H1 (cell line): ENCODE data around the gene C19orf47. TPM values are rescaled to one million over a fixed set of nuclear protein-coding genes. Genes with fewer than 3 reads are reported as not detected.

Experiments used
- CTCF ChIA-PET: fragments of 300-600 bp; sonication (Branson Sonifier 250); formaldehyde crosslinking; loops from one replicate; lab custom pipeline; 2021; ENCODE audit not compliant: partially characterized antibody; lab: Charles Lee
- POLR2A ChIA-PET: fragments of 300-600 bp; sonication (Branson Sonifier 250); formaldehyde crosslinking; loops from one replicate; lab custom pipeline; 2021; ENCODE audit warnings: inconsistent platforms; ENCODE audit not compliant: partially characterized antibody; lab: Charles Lee
- DNase-seq, 2 experiments: peaks; one replicate each; pipeline versions ENCODE4 v3.0.0 to v3.0.0-alpha.2; 2010 to 2022; ENCODE audit warnings: low spot score in 2 of 2, low read depth in 1 of 2, mixed read lengths in 1 of 2
- FAIRE-seq: peaks from 2 replicates; lab custom pipeline; 2011; peaks lifted over from hg19 to GRCh38; lab: Jason Lieb, UNC
- H2AFZ ChIP-seq: 2 replicates; pipeline ENCODE4 v1.8.1; 2012; ENCODE audit warnings: low read length, inconsistent platforms
- H2AK5ac ChIP-seq: 2 replicates; pipeline ENCODE4 v1.6.1; 2013; ENCODE audit warnings: low read depth, low read length
- H2BK120ac ChIP-seq: replicated peaks from 2 replicates; pipeline ENCODE3; 2013; ENCODE audit warnings: low read depth, low read length, inconsistent platforms
- H2BK12ac ChIP-seq: 2 replicates; pipeline ENCODE4 v1.6.1; 2013; ENCODE audit warnings: low read depth, low read length
- H2BK15ac ChIP-seq: 2 replicates; pipeline ENCODE4 v1.6.1; 2013; ENCODE audit warnings: low read length
- H2BK20ac ChIP-seq: 2 replicates; pipeline ENCODE4 v1.6.1; 2013; ENCODE audit warnings: low read length
- H2BK5ac ChIP-seq: 2 replicates; pipeline ENCODE4 v1.6.1; 2013; ENCODE audit warnings: low read depth, low read length
- H3K14ac ChIP-seq: 2 replicates; pipeline ENCODE4 v1.6.1; 2013; ENCODE audit warnings: inconsistent platforms; ENCODE audit not compliant: insufficient read length
- H3K18ac ChIP-seq: 2 replicates; pipeline ENCODE4 v1.6.1; 2013; ENCODE audit warnings: low read length; ENCODE audit errors: extremely low read depth
- H3K23ac ChIP-seq: 2 replicates; pipeline ENCODE4 v1.6.1; 2013; ENCODE audit warnings: inconsistent platforms; ENCODE audit not compliant: insufficient read length
- H3K23me2 ChIP-seq: 2 replicates; pipeline ENCODE4 v1.6.1; 2013; ENCODE audit warnings: low read depth, low read length
- H3K27ac ChIP-seq: 2 replicates; pipeline ENCODE4 v1.6.1; 2011; ENCODE audit warnings: low read depth, low read length, inconsistent platforms
- H3K27me3 ChIP-seq, 4 experiments: replicated peaks in 1 of 4; 1 replicate in 1 of 4; 2 replicates in 3 of 4; pipeline versions ENCODE4 v1.6.1 to v1.8.1; 2011 to 2013; ENCODE audit warnings: low read length in 3 of 4, mild to moderate bottlenecking in 3 of 4, inconsistent platforms in 2 of 4, mixed read lengths in 2 of 4, moderate library complexity in 1 of 4; ENCODE audit not compliant: control insufficient read depth in 3 of 4, insufficient read depth in 3 of 4; ENCODE audit errors: extremely low read depth in 1 of 4
- H3K36me3 ChIP-seq, 4 experiments: 2 replicates each; pipeline versions ENCODE4 v1.6.1 to v1.8.1; 2011 to 2013; ENCODE audit warnings: mild to moderate bottlenecking in 4 of 4, low read length in 3 of 4, moderate library complexity in 2 of 4, control low read depth in 1 of 4, inconsistent platforms in 1 of 4; ENCODE audit not compliant: insufficient read depth in 4 of 4, control insufficient read depth in 2 of 4
- H3K4ac ChIP-seq: replicated peaks from 2 replicates; pipeline ENCODE3; 2013; ENCODE audit warnings: low read length, low read depth, mixed read lengths, inconsistent platforms; ENCODE audit not compliant: insufficient read length
- H3K4me1 ChIP-seq, 4 experiments: replicated peaks in 1 of 4; 1 replicate in 1 of 4; 2 replicates in 3 of 4; pipeline versions ENCODE4 v1.6.1 to v1.8.1; 2011 to 2013; ENCODE audit warnings: low read length in 3 of 4, inconsistent platforms in 2 of 4, mixed read lengths in 1 of 4; ENCODE audit not compliant: insufficient read depth in 4 of 4, control insufficient read depth in 3 of 4
- H3K4me2 ChIP-seq, 2 experiments: 2 replicates each; pipeline versions ENCODE4 v1.6.1 to v1.8.1; 2011 to 2013; ENCODE audit warnings: low read depth in 2 of 2, low read length in 2 of 2, control low read depth in 1 of 2, inconsistent platforms in 1 of 2, mild to moderate bottlenecking in 1 of 2; ENCODE audit not compliant: insufficient read depth in 1 of 2
- H3K4me3 ChIP-seq, 4 experiments: fragments of 200-600, 300-600 bp in 1 of 4; sonication (generic), shearing (Covaris generic), sonication (Bioruptor Twin) in 1 of 4; 2 replicates each; pipeline versions ENCODE4 v1.5.1 to v1.8.1; 2011 to 2016; ENCODE audit warnings: low read length in 4 of 4, low read depth in 3 of 4, control low read depth in 2 of 4, inconsistent platforms in 2 of 4, mild to moderate bottlenecking in 2 of 4, mixed read lengths in 1 of 4, moderate library complexity in 1 of 4; ENCODE audit not compliant: insufficient read depth in 2 of 4; ENCODE audit errors: extremely low read depth in 1 of 4
- H3K56ac ChIP-seq: replicated peaks from 2 replicates; pipeline ENCODE3; 2013; ENCODE audit warnings: low read depth, mild to moderate bottlenecking, mixed read lengths, low read length, inconsistent platforms; ENCODE audit not compliant: insufficient read length
- H3K79me1 ChIP-seq: 2 replicates; pipeline ENCODE4 v1.6.1; 2013; ENCODE audit warnings: low read depth, low read length, control low read depth
- H3K79me2 ChIP-seq, 2 experiments: 2 replicates each; pipeline versions ENCODE4 v1.6.1 to v1.8.1; 2012 to 2013; ENCODE audit warnings: low read length in 2 of 2, mild to moderate bottlenecking in 2 of 2, inconsistent platforms in 1 of 2; ENCODE audit not compliant: insufficient read depth in 2 of 2, control insufficient read depth in 1 of 2
- H3K9ac ChIP-seq, 4 experiments: replicated peaks in 1 of 4; 1 replicate in 1 of 4; 2 replicates in 3 of 4; pipeline versions ENCODE4 v1.6.1 to v1.8.1; 2011 to 2013; ENCODE audit warnings: low read depth in 3 of 4, low read length in 3 of 4, control low read depth in 2 of 4, mild to moderate bottlenecking in 2 of 4, moderate library complexity in 2 of 4, inconsistent platforms in 1 of 4; ENCODE audit errors: extremely low read depth in 1 of 4
- H3K9me3 ChIP-seq, 2 experiments: 2 replicates each; pipeline versions ENCODE4 v1.6.1 to v1.8.1; 2012 to 2013; ENCODE audit warnings: mild to moderate bottlenecking in 2 of 2, moderate library complexity in 2 of 2, control low read depth in 1 of 2, inconsistent platforms in 1 of 2, low read depth in 1 of 2, low read length in 1 of 2, mixed read lengths in 1 of 2; ENCODE audit not compliant: insufficient read depth in 2 of 2
- H4K20me1 ChIP-seq, 2 experiments: replicated peaks in 1 of 2; 2 replicates each; pipeline versions ENCODE3 to v1.8.1; 2011 to 2013; ENCODE audit warnings: inconsistent platforms in 2 of 2, low read length in 2 of 2, mild to moderate bottlenecking in 1 of 2; ENCODE audit not compliant: insufficient read depth in 2 of 2, control insufficient read depth in 1 of 2
- H4K5ac ChIP-seq: 2 replicates; pipeline ENCODE4 v1.6.1; 2013; ENCODE audit warnings: low read length, low read depth, mixed read lengths, inconsistent platforms; ENCODE audit not compliant: insufficient read length
- H4K8ac ChIP-seq: 2 replicates; pipeline ENCODE4 v1.8.0; 2013; ENCODE audit warnings: mild to moderate bottlenecking, moderate library complexity, low read length, inconsistent platforms; ENCODE audit not compliant: insufficient read depth; ENCODE audit errors: extremely low read depth
- H4K91ac ChIP-seq: replicated peaks from 2 replicates; pipeline ENCODE3; 2013; ENCODE audit warnings: low read length, mixed read lengths, inconsistent platforms; ENCODE audit not compliant: insufficient read length
- BACH1 ChIP-seq: IDR thresholded peaks from 2 replicates; pipeline ENCODE4 v1.6.1; 2012; ENCODE audit warnings: low read length, improper control_type of control experiment
- BCL11A ChIP-seq, 2 experiments: IDR thresholded peaks; one replicate each; pipeline ENCODE4 v1.6.1; 2011; ENCODE audit warnings: low read depth in 2 of 2, low read length in 2 of 2, mild to moderate bottlenecking in 2 of 2
- CBX5 ChIP-seq: fragments of 300-800, 300-1000 bp; sonication (generic); IDR thresholded peaks from 2 replicates; pipeline ENCODE4 v1.7.1; 2016; ENCODE audit warnings: antibody characterized with exemption, low read length, low read depth
- CHD1 ChIP-seq: IDR thresholded peaks from 2 replicates; pipeline ENCODE4 v1.6.1; 2012; ENCODE audit warnings: low read depth, low read length, improper control_type of control experiment
- EZH2 ChIP-seq: fragments of 200-600 bp; sonication (generic); IDR thresholded peaks from 2 replicates; pipeline ENCODE4 v1.7.1; 2012; ENCODE audit warnings: low read depth, mild to moderate bottlenecking, moderate library complexity, low read length, inconsistent platforms; ENCODE audit not compliant: severe bottlenecking
- FOSL1 ChIP-seq: IDR thresholded peaks from 2 replicates; pipeline ENCODE4 v1.6.1; 2011; ENCODE audit warnings: mild to moderate bottlenecking, low read depth, low read length, moderate library complexity; ENCODE audit not compliant: insufficient read depth
- GABPA ChIP-seq: IDR thresholded peaks from 2 replicates; pipeline ENCODE4 v1.6.1; 2011; ENCODE audit warnings: mild to moderate bottlenecking, low read length, moderate library complexity, borderline replicate concordance; ENCODE audit not compliant: insufficient read depth
- POLR2AphosphoS5 ChIP-seq: IDR thresholded peaks from 2 replicates; pipeline ENCODE4 v1.6.1; 2011; ENCODE audit warnings: low read depth, low read length
- POU5F1 ChIP-seq: IDR thresholded peaks from 2 replicates; pipeline ENCODE4 v1.6.1; 2011; ENCODE audit warnings: low read depth, mild to moderate bottlenecking, low read length, moderate library complexity
- SP2 ChIP-seq: IDR thresholded peaks from 2 replicates; pipeline ENCODE4 v1.6.1; 2012; ENCODE audit warnings: mild to moderate bottlenecking, low read length, inconsistent platforms
- USF2 ChIP-seq: IDR thresholded peaks from 2 replicates; pipeline ENCODE4 v1.6.1; 2011; ENCODE audit warnings: low read length, improper control_type of control experiment
- WGBS, 2 experiments: shearing (Covaris generic) in 1 of 2; methylation state at CpG; one replicate each; pipeline versions ENCODE4 v1.1.6 to v1.1.7; 2013 to 2015; ENCODE audit warnings: low lambda C conversion rate in 2 of 2, mixed read lengths in 2 of 2, inconsistent platforms in 1 of 2, low coverage in 1 of 2, missing lambda C conversion rate in 1 of 2; ENCODE audit not compliant: insufficient replicate concordance in 2 of 2, insufficient coverage in 1 of 2, insufficient read length in 1 of 2; ENCODE audit errors: extremely low coverage in 1 of 2, missing lambda C conversion rate in 1 of 2; 5-methylcytosine and 5-hydroxymethylcytosine counted together
- polyA plus RNA-seq, 7 experiments: library from polyadenylated mRNA; depleted of rRNA in 3 of 7; stranded (reverse) in 5 of 7; unstranded in 2 of 7; fragments of >200 nt in 5 of 7; fragments of 200-250 nt in 2 of 7; gene quantifications; 1 replicate in 5 of 7; 2 replicates in 1 of 7; 4 replicates in 1 of 7; pipeline versions ENCODE4 v1.2.1 to v1.2.3, GENCODE V29; 2011 to 2013; ENCODE audit warnings: missing spikeins in 2 of 7, mixed read lengths in 2 of 7
- total RNA-seq: library from RNA; stranded (reverse); fragmentation: NEBNext Ultra II Directional; extraction: Animal tissue kit (Norgen Biotek cat#: 25700); gene quantifications from 2 replicates; pipeline ENCODE4 v1.2.1, GENCODE V29; 2021

Gene C19orf47
- total and polyA plus RNA-seq, 2 of the 8 experiments (the other 6 are each of a cell fraction or from before 2014, with no cell fraction given): 17.8 to 27.3 TPM

- Histone ChIP-seq H4K91ac (no peak overlapping the region), H2BK120ac (no peak overlapping the region), H3K14ac (no peak overlapping the region), H3K79me1 (no peaks in the 10 kb centered on the region), H3K79me2 (no peaks in the 10 kb centered on the region), H2BK20ac (no peak overlapping the region), H4K8ac (no peak overlapping the region), H3K36me3 (peaks cover 10 to 55% (median 18%) of the 10 kb centered on the region in 4 experiments; a peak in 7 of 8 replicates), H4K20me1 (peaks cover 0 to 4% of the 10 kb centered on the region in 2 experiments), H3K27ac (no peak overlapping the region), H2AK5ac (no peak overlapping the region), H2BK5ac (no peak overlapping the region), H2AFZ (no peak overlapping the region), H3K56ac (no peak overlapping the region), H3K9me3 (no peaks in the 10 kb centered on the region), H3K4me1 (peaks cover 0 to 12% (median 8%) of the 10 kb centered on the region in 4 experiments; a peak in 6 of 7 replicates), H2BK15ac (no peak overlapping the region), H3K18ac (no peak overlapping the region), H3K23me2 (no peaks in the 10 kb centered on the region; the same call in 1 of the 2 replicates), H3K23ac (no peak overlapping the region), H3K27me3 (no peaks in the 10 kb centered on the region), H3K4me2 (no peak overlapping the region), H2BK12ac (no peak overlapping the region), H4K5ac (no peak overlapping the region), H3K4me3 (no peak overlapping the region), H3K4ac (no peak overlapping the region), H3K9ac (no peak overlapping the region; a peak in 1 of 7 replicates)
- CTCF ChIA-PET: interaction anchor here (0.5 to 3.0 kb wide), 7 partner anchors 9 to 325 kb away, joined by 3 to 16 read pairs (median 3); no protein-coding TSS in a partner anchor
- FAIRE-seq: no peak
- DNase-seq: no peak
- 85% methylated on average over 7 of the region's 7 CpGs; no CpG with 5 or more reads in 1 of the 2 experiments for WGBS, 2 experiments
- POLR2A ChIA-PET: interaction anchor here (0.7 to 3.2 kb wide), 8 partner anchors 10 to 55 kb away, joined by 3 to 25 read pairs (median 4); partner anchors contain the start of genes HIPK4 and SERTAD1
- TF ChIP-seq FOSL1 (no peak), EZH2 (no peak), POLR2AphosphoS5 (no peak), POU5F1 (no peak), CHD1 (no peak), CBX5 (no peak), GABPA (no peak), BCL11A (IDR thresholded peaks at IDR 0.05; ENCODE audit: low read depth in 2 of 2, low read length in 2 of 2) (no peak), USF2 (no peak), SP2 (no peak), BACH1 (no peak)
Observed at GRCh38 chr19:40370997-40371801, 23.0 kb upstream of the C19orf47 start.
